ENCODE results near the gene GOLGA8A.
"Not testable (repeated sequence)": the region's sequence is repeated elsewhere in the genome, so short reads cannot be mapped to it uniquely, and the experiment has no call there.

GRCh38 chr15:34420953-34421352 lies 16.7 kb downstream of the GOLGA8A start:
- not testable (repeated sequence) for TF ChIP-seq CTCF (IDR thresholded peaks at IDR 0.05 in 4 of 5, conservative IDR thresholded peaks at IDR 0.05 in 1 of 5); POLR2A (IDR thresholded peaks at IDR 0.05)
